ENCODE data around the gene CD36.

The CD36 gene

DNA sequence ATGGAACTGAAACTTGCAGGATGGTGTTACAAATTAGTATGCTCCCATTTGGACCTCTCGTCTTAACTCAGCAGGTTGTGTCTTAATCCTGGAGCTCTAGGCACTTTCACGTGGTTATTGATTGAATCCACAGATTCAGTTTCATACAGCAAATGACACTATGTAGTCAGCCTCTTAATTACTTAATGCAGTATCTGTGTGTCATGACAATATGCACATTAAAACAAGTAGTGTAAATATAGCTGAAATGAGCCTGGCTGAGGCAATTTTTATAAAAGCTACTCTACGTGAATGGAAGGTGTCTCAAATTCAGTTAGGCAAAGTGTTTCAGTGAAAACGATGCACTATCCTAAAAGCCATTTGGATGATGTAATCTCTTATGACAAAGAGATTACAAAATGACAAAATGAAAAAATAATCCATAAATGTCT is 86.8 kb downstream of the CD36 start:
- no peak for DNase-seq (ENCODE audit: extremely low read depth, low read depth)
- TF ChIP-seq, protein P1, sequence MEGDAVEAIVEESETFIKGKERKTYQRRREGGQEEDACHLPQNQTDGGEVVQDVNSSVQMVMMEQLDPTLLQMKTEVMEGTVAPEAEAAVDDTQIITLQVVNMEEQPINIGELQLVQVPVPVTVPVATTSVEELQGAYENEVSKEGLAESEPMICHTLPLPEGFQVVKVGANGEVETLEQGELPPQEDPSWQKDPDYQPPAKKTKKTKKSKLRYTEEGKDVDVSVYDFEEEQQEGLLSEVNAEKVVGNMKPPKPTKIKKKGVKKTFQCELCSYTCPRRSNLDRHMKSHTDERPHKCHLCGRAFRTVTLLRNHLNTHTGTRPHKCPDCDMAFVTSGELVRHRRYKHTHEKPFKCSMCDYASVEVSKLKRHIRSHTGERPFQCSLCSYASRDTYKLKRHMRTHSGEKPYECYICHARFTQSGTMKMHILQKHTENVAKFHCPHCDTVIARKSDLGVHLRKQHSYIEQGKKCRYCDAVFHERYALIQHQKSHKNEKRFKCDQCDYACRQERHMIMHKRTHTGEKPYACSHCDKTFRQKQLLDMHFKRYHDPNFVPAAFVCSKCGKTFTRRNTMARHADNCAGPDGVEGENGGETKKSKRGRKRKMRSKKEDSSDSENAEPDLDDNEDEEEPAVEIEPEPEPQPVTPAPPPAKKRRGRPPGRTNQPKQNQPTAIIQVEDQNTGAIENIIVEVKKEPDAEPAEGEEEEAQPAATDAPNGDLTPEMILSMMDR (IDR thresholded peaks at IDR 0.05; ENCODE audit: low read depth, low read length, missing control alignments), result no peak
- no peak overlapping the region for H3K4me3 ChIP-seq (replicated peaks; ENCODE audit: low read depth, low read length)
